ENCODE data around the gene IBSP.

IBSP gene

GRCh38 chr4:87799301-87800113, at the start of gene IBSP:
Gene IBSP (plus strand): TSS chr4:87799554. CDS start chr4:87802362, 2,808 bp downstream.
- no peaks in the 10 kb centered on the region for H3K9me2 ChIP-seq (replicated peaks; ENCODE audit: control insufficient read depth, low read length)
- H3K4me2 ChIP-seq (ENCODE audit: low read length), result no peak within 1 kb of the TSS
- H3K4me1 ChIP-seq (ENCODE audit: control insufficient read depth, low read length), result no peaks in the 10 kb centered on the region
- no peak within 1 kb of the TSS for H3K27ac ChIP-seq (ENCODE audit: low read depth, low read length)
- H3K27me3 ChIP-seq (ENCODE audit: control insufficient read depth, low read length), result no peaks in the 10 kb centered on the region
- TF ChIP-seq CTCF (IDR thresholded peaks at IDR 0.05; ENCODE audit: low read depth, low read length, poor library complexity, severe bottlenecking), result no peak
- no peak for TF ChIP-seq EZH2phosphoT487 (IDR thresholded peaks at IDR 0.05; ENCODE audit: borderline replicate concordance, low read length)
- H4K20me1 ChIP-seq (ENCODE audit: control insufficient read depth, insufficient read depth, low read depth, low read length), result no peaks in the 10 kb centered on the region
- H3K79me2 ChIP-seq (ENCODE audit: control insufficient read depth, low read length), result no peaks in the 10 kb centered on the region
- no peaks in the 10 kb centered on the region for H3K36me3 ChIP-seq (ENCODE audit: control insufficient read depth, low read length)
- H3K9me3 ChIP-seq (ENCODE audit: control insufficient read depth, insufficient read depth, low read length), result no peaks in the 10 kb centered on the region
- no peak within 1 kb of the TSS for H3K4me3 ChIP-seq (ENCODE audit: low read length)
- H3F3A ChIP-seq (ENCODE audit: control insufficient read depth, insufficient read depth), result no peaks in the 10 kb centered on the region

GRCh38 chr4:87749883-87750282, 49.5 kb upstream of the IBSP start:
- Histone ChIP-seq H4K20me1 (ENCODE audit: control insufficient read depth, insufficient read depth, low read depth, low read length) (no peaks in the 10 kb centered on the region), H3K4me2 (ENCODE audit: low read length) (no peak overlapping the region), H3K27me3 (ENCODE audit: control insufficient read depth, low read length) (no peaks in the 10 kb centered on the region), H3K9me2 (replicated peaks; ENCODE audit: control insufficient read depth, low read length) (no peaks in the 10 kb centered on the region), H3K9me3 (ENCODE audit: control insufficient read depth, insufficient read depth, low read length) (peaks cover 11% of the 10 kb centered on the region; the same call in 1 of the 2 replicates), H3K27ac (ENCODE audit: low read depth, low read length) (no peak overlapping the region), H3K4me1 (ENCODE audit: control insufficient read depth, low read length) (no peaks in the 10 kb centered on the region), H3K4me3 (ENCODE audit: low read length) (no peak overlapping the region), H3F3A (ENCODE audit: control insufficient read depth, insufficient read depth) (no peaks in the 10 kb centered on the region), H3K79me2 (ENCODE audit: control insufficient read depth, low read length) (no peaks in the 10 kb centered on the region), H3K36me3 (ENCODE audit: control insufficient read depth, low read length) (no peaks in the 10 kb centered on the region)
- TF ChIP-seq EZH2phosphoT487 (IDR thresholded peaks at IDR 0.05; ENCODE audit: borderline replicate concordance, low read length), result no peak
- no peak for TF ChIP-seq CTCF (IDR thresholded peaks at IDR 0.05; ENCODE audit: low read depth, low read length, poor library complexity, severe bottlenecking)

- H3K36me3 ChIP-seq (ENCODE audit: control insufficient read depth, low read length), result no peaks in the 10 kb centered on the region
- no peaks in the 10 kb centered on the region for H3K9me2 ChIP-seq (replicated peaks; ENCODE audit: control insufficient read depth, low read length)
- H3K4me2 ChIP-seq (ENCODE audit: low read length), result no peak overlapping the region
- TF ChIP-seq EZH2phosphoT487 (IDR thresholded peaks at IDR 0.05; ENCODE audit: borderline replicate concordance, low read length) (no peak), CTCF (IDR thresholded peaks at IDR 0.05; ENCODE audit: low read depth, low read length, poor library complexity, severe bottlenecking) (no peak)
- H3K27me3 ChIP-seq (ENCODE audit: control insufficient read depth, low read length), result no peaks in the 10 kb centered on the region
- no peaks in the 10 kb centered on the region for H3K79me2 ChIP-seq (ENCODE audit: control insufficient read depth, low read length)
- no peak overlapping the region for H3K4me3 ChIP-seq (ENCODE audit: low read length)
- no peaks in the 10 kb centered on the region for H3K4me1 ChIP-seq (ENCODE audit: control insufficient read depth, low read length)
- no peaks in the 10 kb centered on the region for H3F3A ChIP-seq (ENCODE audit: control insufficient read depth, insufficient read depth)
- no peaks in the 10 kb centered on the region for H4K20me1 ChIP-seq (ENCODE audit: control insufficient read depth, insufficient read depth, low read depth, low read length)
- peaks cover under 1% of the 10 kb centered on the region; the same call in 1 of the 2 replicates for H3K9me3 ChIP-seq (ENCODE audit: control insufficient read depth, insufficient read depth, low read length)
- no peak overlapping the region for H3K27ac ChIP-seq (ENCODE audit: low read depth, low read length)
Observed at GRCh38 chr4:87758270-87758669, 41.1 kb upstream of the IBSP start.
